T-helper 2 cell treated with Interferon-gamma antibody and Interleukin-4, amounts not matched to agents 5 μg/mL and 100 μg/mL, for 36 hours (primary cell): Measurements from ENCODE around the gene FBXO27.
"Not testable (repeated sequence)": the region's sequence is repeated elsewhere in the genome, so short reads cannot be mapped to it uniquely, and the experiment has no call there.

ENCODE experiments used
- DNase-seq: peaks from one replicate; pipeline ENCODE4 v3.0.0; 2021; ENCODE audit warnings: low spot score
- H3K27ac Mint-ChIP-seq: one replicate; pipeline ENCODE4 v1.8.0; 2021; ENCODE audit warnings: mild to moderate bottlenecking, mixed read lengths
- H3K27me3 Mint-ChIP-seq: one replicate; pipeline ENCODE4 v1.8.0; 2021; ENCODE audit warnings: low read depth, mixed read lengths
- H3K36me3 Mint-ChIP-seq: one replicate; pipeline ENCODE4 v1.8.0; 2021; ENCODE audit warnings: low read depth, mixed read lengths
- H3K4me1 Mint-ChIP-seq: one replicate; pipeline ENCODE4 v1.8.0; 2021; ENCODE audit warnings: low read depth, mixed read lengths
- H3K4me3 Mint-ChIP-seq: one replicate; pipeline ENCODE4 v1.8.0; 2022; ENCODE audit warnings: mild to moderate bottlenecking, moderate library complexity, mixed read lengths
- H3K9me3 Mint-ChIP-seq: one replicate; pipeline ENCODE4 v1.8.0; 2021; ENCODE audit warnings: mixed read lengths

Gene FBXO27

GRCh38 chr19:38989066-38989605 is 43.2 kb downstream of the FBXO27 start:
- Mint-ChIP-seq H3K27me3 (peaks cover 6% of the 10 kb centered on the region), H3K27ac (no peak overlapping the region), H3K4me1 (no peaks in the 10 kb centered on the region), H3K4me3 (no peak overlapping the region), H3K9me3 (no peaks in the 10 kb centered on the region), H3K36me3 (no peaks in the 10 kb centered on the region)
- no peak for DNase-seq

GRCh38 chr19:38988627-38989026 is 43.7 kb downstream of the FBXO27 start:
- DNase-seq, H3K36me3 Mint-ChIP-seq, H3K4me3 Mint-ChIP-seq, H3K4me1 Mint-ChIP-seq, H3K27ac Mint-ChIP-seq, H3K27me3 Mint-ChIP-seq, H3K9me3 Mint-ChIP-seq: not testable (repeated sequence)

GRCh38 chr19:38987745-38988144 is 44.6 kb downstream of the FBXO27 start:
- not testable (repeated sequence) for H3K4me1 Mint-ChIP-seq, DNase-seq, H3K27ac Mint-ChIP-seq, H3K36me3 Mint-ChIP-seq, H3K27me3 Mint-ChIP-seq, H3K4me3 Mint-ChIP-seq, H3K9me3 Mint-ChIP-seq

GRCh38 chr19:38985262-38985661 is 47.1 kb downstream of the FBXO27 start:
- H3K27me3 Mint-ChIP-seq, result peaks cover 6% of the 10 kb centered on the region
- peaks cover 5% of the 10 kb centered on the region for H3K9me3 Mint-ChIP-seq
- no peak overlapping the region for H3K4me3 Mint-ChIP-seq
- no peak for DNase-seq
- no peaks in the 10 kb centered on the region for H3K4me1 Mint-ChIP-seq
- H3K36me3 Mint-ChIP-seq, result peaks cover 2% of the 10 kb centered on the region
- no peak overlapping the region for H3K27ac Mint-ChIP-seq

- Mint-ChIP-seq H3K4me3 (no peak overlapping the region), H3K27ac (no peak overlapping the region), H3K4me1 (peaks cover 18% of the 10 kb centered on the region), H3K36me3 (peaks cover 2% of the 10 kb centered on the region), H3K9me3 (peaks cover 5% of the 10 kb centered on the region), H3K27me3 (peaks cover 12% of the 10 kb centered on the region)
- no peak for DNase-seq
Observed at GRCh38 chr19:38980583-38981374, 51.6 kb downstream of the FBXO27 start.

- H3K36me3 Mint-ChIP-seq, result peaks cover 2% of the 10 kb centered on the region
Observed at GRCh38 chr19:38979812-38980211, 52.5 kb downstream of the FBXO27 start.

GRCh38 chr19:38978326-38978689 is 54.0 kb downstream of the FBXO27 start:
- Mint-ChIP-seq H3K4me3 (no peak overlapping the region), H3K27ac (peak overlapping the region; percentile 55), H3K27me3 (peaks cover 21% of the 10 kb centered on the region), H3K36me3 (peaks cover 2% of the 10 kb centered on the region), H3K9me3 (peaks cover 5% of the 10 kb centered on the region), H3K4me1 (peaks cover 18% of the 10 kb centered on the region)
- no peak for DNase-seq

More at GRCh38 chr19:38979812-38980211, 52.5 kb downstream of the FBXO27 start:
- H3K27ac Mint-ChIP-seq, result no peak overlapping the region
- no peak for DNase-seq
- no peak overlapping the region for H3K4me3 Mint-ChIP-seq
- peaks cover 18% of the 10 kb centered on the region for H3K4me1 Mint-ChIP-seq
- peaks cover 5% of the 10 kb centered on the region for H3K9me3 Mint-ChIP-seq
- H3K27me3 Mint-ChIP-seq, result peaks cover 16% of the 10 kb centered on the region

GRCh38 chr19:38977445-38978325 is 54.7 kb downstream of the FBXO27 start:
- H3K4me1 Mint-ChIP-seq, result peaks cover 18% of the 10 kb centered on the region
- no peak overlapping the region for H3K4me3 Mint-ChIP-seq
- H3K9me3 Mint-ChIP-seq, result peaks cover 5% of the 10 kb centered on the region
- H3K27ac Mint-ChIP-seq, result peak overlapping the region; percentile 55
- peak; percentile 85 for DNase-seq
- H3K27me3 Mint-ChIP-seq, result peaks cover 21% of the 10 kb centered on the region
- H3K36me3 Mint-ChIP-seq, result peaks cover 2% of the 10 kb centered on the region

GRCh38 chr19:38975861-38976271 is 56.5 kb downstream of the FBXO27 start:
- peaks cover 2% of the 10 kb centered on the region for H3K36me3 Mint-ChIP-seq
- H3K4me1 Mint-ChIP-seq, result peaks cover 18% of the 10 kb centered on the region
- peaks cover 24% of the 10 kb centered on the region for H3K27me3 Mint-ChIP-seq
- no peak overlapping the region for H3K27ac Mint-ChIP-seq
- H3K4me3 Mint-ChIP-seq, result peak overlapping the region; percentile 56
- DNase-seq, result no peak
- H3K9me3 Mint-ChIP-seq, result peaks cover 5% of the 10 kb centered on the region

GRCh38 chr19:38975214-38975860 is 57.0 kb downstream of the FBXO27 start, which contains the start of gene FBXO17:
TSS of gene FBXO17 (minus strand) at chr19:38975742. CDS start at chr19:38950319, 25,423 bp downstream.
- Mint-ChIP-seq H3K4me3 (peak within 1 kb of the TSS; percentile 56), H3K27me3 (peaks cover 25% of the 10 kb centered on the region), H3K27ac (no peak within 1 kb of the TSS), H3K36me3 (peaks cover under 1% of the 10 kb centered on the region), H3K4me1 (peaks cover 18% of the 10 kb centered on the region), H3K9me3 (peaks cover under 1% of the 10 kb centered on the region)
- no peak for DNase-seq

- no peak for DNase-seq
- peak overlapping the region; percentile 27 for H3K4me3 Mint-ChIP-seq
- H3K27ac Mint-ChIP-seq, result no peak overlapping the region
- H3K27me3 Mint-ChIP-seq, result peaks cover 29% of the 10 kb centered on the region
- H3K4me1 Mint-ChIP-seq, result peaks cover 18% of the 10 kb centered on the region
- H3K36me3 Mint-ChIP-seq, result no peaks in the 10 kb centered on the region
- H3K9me3 Mint-ChIP-seq, result no peaks in the 10 kb centered on the region
Observed at GRCh38 chr19:38974624-38975213, 57.6 kb downstream of the FBXO27 start.
